ENCODE measurements around the gene TXNL4B.

GRCh38 chr16:72122308-72122707 lies 28.9 kb upstream of the TXNL4B start:
- TF ChIP-seq EZH2 (IDR thresholded peaks at IDR 0.05) (no peak), POLR2AphosphoS5 (IDR thresholded peaks at IDR 0.05; ENCODE audit: borderline replicate concordance, low read depth, low read length) (no peak)
